ENCODE data around the gene NOP14. TPM values are rescaled to one million over a fixed set of nuclear protein-coding genes. Genes with fewer than 3 reads are reported as not detected.

Gene NOP14
- total RNA-seq, 6 experiments from 2014 or later = 34.8 to 39.4 (median 37.0) TPM

- peak overlapping the region; percentile 94 for H3K4me3 Mint-ChIP-seq
- H3K9me3 Mint-ChIP-seq = no peaks in the 10 kb centered on the region; the same call in 1 of the 2 replicates
- H3K27ac Mint-ChIP-seq = peak overlapping the region; percentile 93
- peaks cover 9% of the 10 kb centered on the region for H3K27me3 Mint-ChIP-seq (ENCODE audit: insufficient read depth)
- H3K36me3 Mint-ChIP-seq (ENCODE audit: low read depth) = peaks cover 38% of the 10 kb centered on the region
- peaks cover 26% of the 10 kb centered on the region for H3K4me1 Mint-ChIP-seq (ENCODE audit: low read depth)
- TF ChIP-seq CTCF (IDR thresholded peaks at IDR 0.05) = no peak
- DNase-seq = peak; percentile 56
Measured at GRCh38 chr4:2934077-2934812, 29.0 kb downstream of the NOP14 start.

GRCh38 chr4:2933566-2934076 is 29.6 kb downstream of the NOP14 start:
- Mint-ChIP-seq H3K4me3 (peak overlapping the region; percentile 94), H3K36me3 (ENCODE audit: low read depth) (peaks cover 37% of the 10 kb centered on the region), H3K27me3 (ENCODE audit: insufficient read depth) (peaks cover 9% of the 10 kb centered on the region), H3K9me3 (no peaks in the 10 kb centered on the region; the same call in 1 of the 2 replicates), H3K4me1 (ENCODE audit: low read depth) (peaks cover 26% of the 10 kb centered on the region), H3K27ac (peak overlapping the region; percentile 93)
- TF ChIP-seq CTCF (IDR thresholded peaks at IDR 0.05) = no peak
- DNase-seq = no peak

GRCh38 chr4:2932951-2933565 is 30.1 kb downstream of the NOP14 start:
- no peak for TF ChIP-seq CTCF (IDR thresholded peaks at IDR 0.05)
- H3K27me3 Mint-ChIP-seq (ENCODE audit: insufficient read depth) = peaks cover 7% of the 10 kb centered on the region
- H3K27ac Mint-ChIP-seq = peak overlapping the region; percentile 93
- no peaks in the 10 kb centered on the region; the same call in 1 of the 2 replicates for H3K9me3 Mint-ChIP-seq
- H3K36me3 Mint-ChIP-seq (ENCODE audit: low read depth) = peaks cover 40% of the 10 kb centered on the region
- H3K4me3 Mint-ChIP-seq = peak overlapping the region; percentile 94
- peaks cover 26% of the 10 kb centered on the region for H3K4me1 Mint-ChIP-seq (ENCODE audit: low read depth)
- no peak for DNase-seq

- Mint-ChIP-seq H3K27me3 (ENCODE audit: insufficient read depth) (peaks cover 4% of the 10 kb centered on the region; the same call in 1 of the 2 replicates), H3K4me1 (ENCODE audit: low read depth) (peaks cover 26% of the 10 kb centered on the region), H3K4me3 (peak overlapping the region; percentile 94), H3K36me3 (ENCODE audit: low read depth) (peaks cover 41% of the 10 kb centered on the region), H3K27ac (peak overlapping the region; percentile 93), H3K9me3 (no peaks in the 10 kb centered on the region; the same call in 1 of the 2 replicates)
- DNase-seq = no peak
- no peak for TF ChIP-seq CTCF (IDR thresholded peaks at IDR 0.05)
Measured at GRCh38 chr4:2932321-2932950, 30.8 kb downstream of the NOP14 start.

- TF ChIP-seq CTCF (IDR thresholded peaks at IDR 0.05) = no peak
- H3K27ac Mint-ChIP-seq = peak overlapping the region; percentile 24; the same call in 1 of the 2 replicates
- H3K36me3 Mint-ChIP-seq (ENCODE audit: low read depth) = peaks cover 36% of the 10 kb centered on the region
- no peaks in the 10 kb centered on the region; the same call in 1 of the 2 replicates for H3K9me3 Mint-ChIP-seq
- peaks cover 20% of the 10 kb centered on the region for H3K4me1 Mint-ChIP-seq (ENCODE audit: low read depth)
- DNase-seq = no peak
- H3K4me3 Mint-ChIP-seq = peak overlapping the region; percentile 37; the same call in 1 of the 2 replicates
- peaks cover 4% of the 10 kb centered on the region; the same call in 1 of the 2 replicates for H3K27me3 Mint-ChIP-seq (ENCODE audit: insufficient read depth)
Measured at GRCh38 chr4:2931512-2932301, 31.5 kb downstream of the NOP14 start.

Data from HFFc6 (cell line).